IMR-90 (cell line): ENCODE results near the gene ASAP2. TPM values are rescaled to one million over a fixed set of nuclear protein-coding genes. Genes with fewer than 3 reads are reported as not detected.
A peak's percentile ranks its signal among the peaks of the same experiment; 100 is the strongest.

Source experiments
- ATAC-seq: fragments of 200-7000 bp; cut with Tn5 transposase; 2 replicates; pipeline ENCODE4 v1.9.1; 2020; ENCODE audit warnings: low read depth, mild to moderate bottlenecking, moderate library complexity
- BruUV-seq: library from RNA; stranded (reverse); fragments of 400-500 nt; replicated peaks from 2 replicates; lab custom pipeline; 2021; lab: Mats Ljungman, UMichigan
- CTCF ChIA-PET: fragments of 300-600 bp; formaldehyde crosslinking; extraction: SDS; loops from one replicate; lab custom pipeline; 2021; ENCODE audit warnings: antibody characterized with exemption; lab: Yijun Ruan, JAX
- POLR2A ChIA-PET: fragments of 300-600 bp; sonication (Branson Sonifier 250); formaldehyde crosslinking; loops from one replicate; lab custom pipeline; 2022; ENCODE audit warnings: antibody characterized with exemption; ENCODE audit not compliant: unreplicated experiment; lab: Charles Lee
- DNase-seq: peaks from one replicate; pipeline ENCODE4 v3.0.0; 2013
- H2AFZ ChIP-seq: replicated peaks from 2 replicates; pipeline ENCODE3; 2013; ENCODE audit warnings: low read length, mild to moderate bottlenecking; ENCODE audit not compliant: poor library complexity
- H2AK5ac ChIP-seq: 2 replicates; pipeline ENCODE4 v1.6.1; 2013; ENCODE audit warnings: low read depth, low read length, inconsistent platforms
- H2AK9ac ChIP-seq: replicated peaks from 2 replicates; pipeline ENCODE3; 2013; ENCODE audit warnings: mild to moderate bottlenecking, low read depth, low read length, moderate library complexity; ENCODE audit not compliant: poor library complexity
- H2BK120ac ChIP-seq: 2 replicates; pipeline ENCODE4 v1.6.1; 2013; ENCODE audit warnings: low read depth, low read length, inconsistent platforms
- H2BK15ac ChIP-seq: 3 replicates; pipeline ENCODE4 v1.6.1; 2013; ENCODE audit warnings: low read depth, low read length, inconsistent platforms
- H2BK20ac ChIP-seq: 2 replicates; pipeline ENCODE4 v1.6.1; 2013; ENCODE audit warnings: low read depth, mild to moderate bottlenecking, inconsistent platforms, low read length, moderate library complexity
- H2BK5ac ChIP-seq: 2 replicates; pipeline ENCODE4 v1.6.1; 2013; ENCODE audit warnings: mild to moderate bottlenecking, low read depth, low read length, inconsistent platforms; ENCODE audit not compliant: poor library complexity, severe bottlenecking
- H3K14ac ChIP-seq: replicated peaks from 2 replicates; pipeline ENCODE4 v1.6.1; 2013; ENCODE audit warnings: low read depth, low read length, inconsistent platforms
- H3K18ac ChIP-seq: 2 replicates; pipeline ENCODE4 v1.6.1; 2013; ENCODE audit warnings: low read depth, low read length, control low read depth
- H3K23ac ChIP-seq: 2 replicates; pipeline ENCODE4 v1.6.1; 2013; ENCODE audit warnings: low read depth, low read length, inconsistent platforms
- H3K27ac ChIP-seq: 2 replicates; pipeline ENCODE4 v1.5.1; 2013; ENCODE audit warnings: mild to moderate bottlenecking, control low read depth, low read length; ENCODE audit not compliant: insufficient read depth
- H3K27me3 ChIP-seq: 2 replicates; pipeline ENCODE4 v1.6.1; 2013; ENCODE audit warnings: low read length; ENCODE audit not compliant: control insufficient read depth, insufficient read depth
- H3K36me3 ChIP-seq: 2 replicates; pipeline ENCODE4 v1.6.1; 2013; ENCODE audit warnings: low read length, mixed read lengths; ENCODE audit not compliant: control insufficient read depth, insufficient read depth
- H3K4ac ChIP-seq: 2 replicates; pipeline ENCODE4 v1.6.1; 2013; ENCODE audit warnings: low read depth, low read length, inconsistent platforms
- H3K4me1 ChIP-seq: 2 replicates; pipeline ENCODE4 v1.6.1; 2013; ENCODE audit warnings: low read length, mixed read lengths; ENCODE audit not compliant: control insufficient read depth, insufficient read depth
- H3K4me2 ChIP-seq: 2 replicates; pipeline ENCODE4 v1.6.1; 2013; ENCODE audit warnings: low read depth, mild to moderate bottlenecking, control low read depth, low read length, moderate library complexity
- H3K4me3 ChIP-seq: 2 replicates; pipeline ENCODE4 v1.5.1; 2013; ENCODE audit warnings: low read depth, mild to moderate bottlenecking, control low read depth, low read length, moderate library complexity; ENCODE audit not compliant: insufficient read depth
- H3K56ac ChIP-seq: 2 replicates; pipeline ENCODE4 v1.6.1; 2013; ENCODE audit warnings: low read length, inconsistent platforms; ENCODE audit not compliant: insufficient read depth; ENCODE audit errors: extremely low read depth
- H3K79me1 ChIP-seq, 2 experiments: 2 replicates each; pipeline ENCODE4 v1.6.1; 2013; ENCODE audit warnings: low read length in 2 of 2, inconsistent platforms in 1 of 2, low read depth in 1 of 2
- H3K9ac ChIP-seq: 2 replicates; pipeline ENCODE4 v1.6.1; 2013; ENCODE audit warnings: low read depth, low read length, control low read depth
- H3K9me1 ChIP-seq: 2 replicates; pipeline ENCODE4 v1.6.1; 2013; ENCODE audit warnings: low read length, inconsistent platforms; ENCODE audit not compliant: insufficient read depth
- H3K9me3 ChIP-seq: 2 replicates; pipeline ENCODE4 v1.6.1; 2013; ENCODE audit warnings: low read length; ENCODE audit not compliant: control insufficient read depth, insufficient read depth
- H4K20me1 ChIP-seq: 2 replicates; pipeline ENCODE4 v1.6.1; 2013; ENCODE audit warnings: low read length, inconsistent platforms; ENCODE audit not compliant: insufficient read depth
- H4K5ac ChIP-seq: 2 replicates; pipeline ENCODE4 v1.6.1; 2013; ENCODE audit warnings: mild to moderate bottlenecking, low read depth, low read length, control low read depth
- H4K8ac ChIP-seq, 2 experiments: 2 replicates each; pipeline ENCODE4 v1.6.1; 2013; ENCODE audit warnings: low read depth in 2 of 2, low read length in 2 of 2, control low read depth in 1 of 2, inconsistent platforms in 1 of 2
- H4K91ac ChIP-seq: 2 replicates; pipeline ENCODE4 v1.6.1; 2013; ENCODE audit warnings: low read depth, low read length, inconsistent platforms; ENCODE audit not compliant: insufficient read depth
- BHLHE40 ChIP-seq: fragments of 150-350 bp; IDR thresholded peaks from 2 replicates; pipeline ENCODE4 v1.6.1; 2016; ENCODE audit warnings: mild to moderate bottlenecking, low read depth, low read length
- CEBPB ChIP-seq: IDR thresholded peaks from 2 replicates; pipeline ENCODE4 v1.6.1; 2012; ENCODE audit warnings: low read depth, low read length, improper control_type of control experiment
- CHD1 ChIP-seq: IDR thresholded peaks from 2 replicates; pipeline ENCODE4 v1.6.1; 2012; ENCODE audit warnings: low read depth, low read length, improper control_type of control experiment
- CTCF ChIP-seq: conservative IDR thresholded peaks from 2 replicates; pipeline ENCODE4 v1.5.1; 2012; ENCODE audit warnings: mild to moderate bottlenecking, low read depth, low read length, improper control_type of control experiment
- ELK1 ChIP-seq: fragments of 150-350 bp; IDR thresholded peaks from 2 replicates; pipeline ENCODE4 v1.6.1; 2016; ENCODE audit warnings: low read depth, mild to moderate bottlenecking, low read length, moderate library complexity, borderline replicate concordance
- FOS ChIP-seq: fragments of 150-350 bp; IDR thresholded peaks from 2 replicates; pipeline ENCODE4 v1.6.1; 2016; ENCODE audit warnings: low read depth, low read length
- MAFK ChIP-seq: IDR thresholded peaks from 2 replicates; pipeline ENCODE4 v1.6.1; 2012; ENCODE audit warnings: low read depth, low read length, improper control_type of control experiment
- MAZ ChIP-seq: IDR thresholded peaks from 2 replicates; pipeline ENCODE4 v1.6.1; 2012; ENCODE audit warnings: low read depth, mild to moderate bottlenecking, low read length, improper control_type of control experiment, moderate library complexity, borderline replicate concordance
- MXI1 ChIP-seq: IDR thresholded peaks from 2 replicates; pipeline ENCODE4 v1.6.1; 2012; ENCODE audit warnings: low read depth, mild to moderate bottlenecking, low read length, moderate library complexity, borderline replicate concordance
- NFE2L2 ChIP-seq: fragments of 150-350 bp; IDR thresholded peaks from 2 replicates; pipeline ENCODE4 v1.6.1; 2016; ENCODE audit warnings: low read depth, mild to moderate bottlenecking, low read length
- POLR2A ChIP-seq: IDR thresholded peaks from 2 replicates; pipeline ENCODE4 v1.6.1; 2012; ENCODE audit warnings: mild to moderate bottlenecking, low read depth, low read length
- RAD21 ChIP-seq: IDR thresholded peaks from 2 replicates; pipeline ENCODE4 v1.6.1; 2012; ENCODE audit warnings: low read length, improper control_type of control experiment
- RCOR1 ChIP-seq: IDR thresholded peaks from 2 replicates; pipeline ENCODE4 v1.6.1; 2012; ENCODE audit warnings: mild to moderate bottlenecking, low read length, improper control_type of control experiment; ENCODE audit not compliant: insufficient replicate concordance
- RFX5 ChIP-seq: IDR thresholded peaks from 2 replicates; pipeline ENCODE4 v1.8.0; 2012; ENCODE audit warnings: low read depth, mild to moderate bottlenecking, low read length, moderate library complexity
- SMC3 ChIP-seq: fragments of 150-350 bp; IDR thresholded peaks from 2 replicates; pipeline ENCODE4 v1.6.1; 2016; ENCODE audit warnings: low read depth, mild to moderate bottlenecking, antibody characterized with exemption, low read length, moderate library complexity
- USF2 ChIP-seq: fragments of 150-350 bp; IDR thresholded peaks from 2 replicates; pipeline ENCODE4 v1.6.1; 2017; ENCODE audit warnings: mild to moderate bottlenecking, antibody characterized with exemption, low read length, low read depth
- WGBS, 2 experiments: methylation state at CpG; one replicate each; pipeline versions ENCODE4 v1.1.5 to v1.1.7; 2013; ENCODE audit warnings: missing lambda C conversion rate in 2 of 2; ENCODE audit not compliant: insufficient read length in 1 of 2; ENCODE audit errors: extremely low coverage in 2 of 2; 5-methylcytosine and 5-hydroxymethylcytosine counted together
- dilution Hi-C: fragments of 300-500 bp; cut with HindIII; formaldehyde crosslinking; loops from one replicate; pipeline ENCODE4 v1.14.3; 2018; ENCODE audit warnings: low sequenced_read_pairs; ENCODE audit not compliant: unreplicated experiment
- in situ Hi-C: fragments of 300-500 bp; cut with MboI; formaldehyde crosslinking; loops from 3 replicates; pipeline ENCODE4 v1.14.3; 2019; ENCODE audit warnings: low sequenced_read_pairs, inconsistent platforms, mixed read lengths
- intact Hi-C: fragments of 100-400 bp; cut with micrococcal nuclease; formaldehyde crosslinking; loops from 2 replicates; pipeline ENCODE4 v1.10.0; 2022
- polyA plus RNA-seq, 3 experiments: library from polyadenylated mRNA; depleted of rRNA; stranded (reverse); fragments of >200 nt; gene quantifications; 2 replicates each; pipeline ENCODE4 v1.2.3, GENCODE V29; 2012; ENCODE audit warnings: low replicate concordance in 1 of 3
- total RNA-seq: library from RNA; depleted of rRNA; stranded (reverse); fragments of >200 nt; gene quantifications from 2 replicates; pipeline ENCODE4 v1.2.3, GENCODE V29; 2012

The ASAP2 gene
- total and polyA plus RNA-seq, 2 of the 4 experiments (the other 2 are of a cell fraction) = 19.7 to 28.1 TPM

DNA sequence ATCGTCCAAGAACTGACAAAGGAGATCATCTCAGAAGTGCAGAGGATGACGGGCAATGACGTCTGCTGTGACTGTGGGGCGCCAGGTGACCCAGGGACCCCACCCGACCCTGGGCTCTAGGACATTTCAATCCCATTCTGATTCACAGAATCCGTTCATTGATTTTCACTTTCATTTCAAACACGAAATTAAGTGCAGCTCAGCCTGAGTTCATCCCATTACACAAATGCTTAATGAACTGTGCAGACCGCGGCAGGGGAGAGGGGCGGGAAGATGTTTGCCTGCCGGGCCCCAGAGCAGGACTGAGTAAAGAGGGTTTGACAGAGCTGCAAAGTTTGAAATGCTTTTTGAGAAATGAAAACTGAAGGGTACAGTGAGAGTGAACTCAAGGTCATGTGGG is 149.6 kb downstream of the ASAP2 start:
- H3K9me1 ChIP-seq = peaks cover 5% of the 10 kb centered on the region; the same call in 1 of the 2 replicates
- no peak overlapping the region for H2BK120ac ChIP-seq
- peaks cover 4% of the 10 kb centered on the region; the same call in 1 of the 2 replicates for H3K4me1 ChIP-seq
- no peak overlapping the region for H3K4ac ChIP-seq
- H3K27me3 ChIP-seq = no peaks in the 10 kb centered on the region
- H3K9ac ChIP-seq = no peak overlapping the region
- H2AK9ac ChIP-seq = peak overlapping the region; percentile 39
- H4K8ac ChIP-seq = no peak overlapping the region
- no peaks in the 10 kb centered on the region for H4K20me1 ChIP-seq
- no peak for ATAC-seq
- no peak for TF ChIP-seq ELK1
- no peak for TF ChIP-seq FOS
- no peak for TF ChIP-seq CHD1
- TF ChIP-seq MXI1 = no peak
- no peak for TF ChIP-seq POLR2A
- TF ChIP-seq RAD21 = no peak
- TF ChIP-seq CEBPB = no peak
- no peak for TF ChIP-seq USF2
- TF ChIP-seq MAZ = no peak
- TF ChIP-seq MAFK = no peak
- TF ChIP-seq SMC3 = no peak
- no peak for TF ChIP-seq NFE2L2
- no peak for TF ChIP-seq RCOR1
- TF ChIP-seq CTCF = no peak
- no peak for TF ChIP-seq BHLHE40
- TF ChIP-seq RFX5 = no peak
- H2AK5ac ChIP-seq = no peak overlapping the region
- no peak overlapping the region for H2BK15ac ChIP-seq
- H3K4me2 ChIP-seq = no peak overlapping the region
- ChIA-PET CTCF (no interaction called here), POLR2A (no interaction called here)
- H3K23ac ChIP-seq = no peak overlapping the region
- no peak overlapping the region for H3K14ac ChIP-seq
- BruUV-seq = no TSS peak
- no peak for DNase-seq
- no peak overlapping the region for H3K27ac ChIP-seq
- in situ Hi-C loops = no loop called here
- no peak overlapping the region for H2BK5ac ChIP-seq
- no peak overlapping the region for H3K4me3 ChIP-seq
- peaks cover 48% of the 10 kb centered on the region for H3K36me3 ChIP-seq
- dilution Hi-C loops = no loop called here
- H3K56ac ChIP-seq = no peak overlapping the region
- intact Hi-C loops = no loop called here
- 90% methylated on average over 4 of the region's 11 CpGs; no CpG with 5 or more reads in 1 of the 2 experiments for WGBS, 2 experiments
- H3K9me3 ChIP-seq = no peaks in the 10 kb centered on the region
- no peak overlapping the region for H4K91ac ChIP-seq
- peaks cover 10 to 32% of the 10 kb centered on the region in 2 experiments; a peak in 3 of 4 replicates for H3K79me1 ChIP-seq
- no peak overlapping the region for H3K18ac ChIP-seq
- H4K5ac ChIP-seq = no peak overlapping the region; the same call in 1 of the 2 replicates
- no peak overlapping the region for H2AFZ ChIP-seq
- H2BK20ac ChIP-seq = 0 out of 2 replicates have a peak overlapping the region, but pooled peaks have one; percentile 16
